ENCODE measurements around the gene ART5. TPM values are rescaled to one million over a fixed set of nuclear protein-coding genes. Genes with fewer than 3 reads are reported as not detected.

The ART5 gene
- total and polyA plus RNA-seq, 2 experiments from 2014 or later: 6.4 to 12.9 TPM

DNA sequence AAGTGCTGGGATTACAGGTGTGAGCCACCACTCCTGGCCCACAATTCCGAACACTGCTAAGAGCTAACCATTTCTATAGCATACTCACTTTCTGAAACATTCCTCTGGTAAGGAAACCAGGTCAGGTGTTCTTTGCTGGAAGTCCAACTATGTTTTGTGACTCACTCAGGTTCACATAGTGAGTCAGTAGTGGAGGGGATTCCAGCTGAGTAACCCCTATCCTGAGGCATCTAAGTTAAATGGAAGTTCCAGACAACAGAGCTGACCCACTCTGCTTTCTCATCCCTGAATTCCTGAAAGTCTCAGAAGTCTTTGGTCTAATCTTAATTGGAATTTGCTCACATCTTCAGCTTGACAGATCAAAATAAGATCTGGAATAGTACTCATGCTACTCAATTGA lies 32.4 kb upstream of the ART5 start:
- Mint-ChIP-seq H3K9me3 (no peaks in the 10 kb centered on the region), H3K4me3 (no peak overlapping the region), H3K4me1 (peaks cover 8% of the 10 kb centered on the region), H3K36me3 (ENCODE audit: low read depth) (peaks cover 74% of the 10 kb centered on the region), H3K27me3 (ENCODE audit: insufficient read depth, low read depth, poor library complexity) (no peaks in the 10 kb centered on the region), H3K27ac (no peak overlapping the region; the same call in 1 of the 2 replicates)
- Histone ChIP-seq H3K4me3 (no peak overlapping the region), H3K27me3 (ENCODE audit: insufficient read depth) (no peaks in the 10 kb centered on the region), H3K79me2 (replicated peaks; ENCODE audit: insufficient read depth) (no peaks in the 10 kb centered on the region), H3K4me1 (ENCODE audit: insufficient read depth) (no peaks in the 10 kb centered on the region), H2AFZ (no peak overlapping the region), H3K27ac (ENCODE audit: low read depth) (no peak overlapping the region), H3K9me2 (ENCODE audit: insufficient read depth) (no peaks in the 10 kb centered on the region), H4K20me1 (replicated peaks; ENCODE audit: insufficient read depth) (no peaks in the 10 kb centered on the region; the same call in 1 of the 2 replicates), H3F3A (replicated peaks; ENCODE audit: low read depth) (0 out of 2 replicates have a peak, but pooled peaks cover 1% of the 10 kb centered on the region), H3K4me2 (no peak overlapping the region), H3K36me3 (ENCODE audit: insufficient read depth) (peaks cover 41% of the 10 kb centered on the region)
- TF ChIP-seq, protein P1, sequence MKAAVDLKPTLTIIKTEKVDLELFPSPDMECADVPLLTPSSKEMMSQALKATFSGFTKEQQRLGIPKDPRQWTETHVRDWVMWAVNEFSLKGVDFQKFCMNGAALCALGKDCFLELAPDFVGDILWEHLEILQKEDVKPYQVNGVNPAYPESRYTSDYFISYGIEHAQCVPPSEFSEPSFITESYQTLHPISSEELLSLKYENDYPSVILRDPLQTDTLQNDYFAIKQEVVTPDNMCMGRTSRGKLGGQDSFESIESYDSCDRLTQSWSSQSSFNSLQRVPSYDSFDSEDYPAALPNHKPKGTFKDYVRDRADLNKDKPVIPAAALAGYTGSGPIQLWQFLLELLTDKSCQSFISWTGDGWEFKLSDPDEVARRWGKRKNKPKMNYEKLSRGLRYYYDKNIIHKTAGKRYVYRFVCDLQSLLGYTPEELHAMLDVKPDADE (IDR thresholded peaks at IDR 0.05): no peak
- TF ChIP-seq CREB1 (CRISPR knock-in tag; IDR thresholded peaks at IDR 0.05; ENCODE audit: low read depth) (no peak), ZNF331 (CRISPR knock-in tag; IDR thresholded peaks at IDR 0.05; ENCODE audit: low read depth) (no peak), JUNB (IDR thresholded peaks at IDR 0.05; ENCODE audit: unreplicated experiment) (no peak), NANOG (IDR thresholded peaks at IDR 0.05; ENCODE audit: borderline replicate concordance) (no peak), POLR2AphosphoS5 (IDR thresholded peaks at IDR 0.05; ENCODE audit: low read depth) (no peak), STAT1 (IDR thresholded peaks at IDR 0.05; ENCODE audit: unreplicated experiment) (no peak), EZH2phosphoT487 (IDR thresholded peaks at IDR 0.05; ENCODE audit: unreplicated experiment) (no peak), EZH2 (IDR thresholded peaks at IDR 0.05; ENCODE audit: low read depth, unreplicated experiment) (no peak), ZNF114 (CRISPR knock-in tag; IDR thresholded peaks at IDR 0.05) (no peak)
- TF ChIP-seq, protein P2, sequence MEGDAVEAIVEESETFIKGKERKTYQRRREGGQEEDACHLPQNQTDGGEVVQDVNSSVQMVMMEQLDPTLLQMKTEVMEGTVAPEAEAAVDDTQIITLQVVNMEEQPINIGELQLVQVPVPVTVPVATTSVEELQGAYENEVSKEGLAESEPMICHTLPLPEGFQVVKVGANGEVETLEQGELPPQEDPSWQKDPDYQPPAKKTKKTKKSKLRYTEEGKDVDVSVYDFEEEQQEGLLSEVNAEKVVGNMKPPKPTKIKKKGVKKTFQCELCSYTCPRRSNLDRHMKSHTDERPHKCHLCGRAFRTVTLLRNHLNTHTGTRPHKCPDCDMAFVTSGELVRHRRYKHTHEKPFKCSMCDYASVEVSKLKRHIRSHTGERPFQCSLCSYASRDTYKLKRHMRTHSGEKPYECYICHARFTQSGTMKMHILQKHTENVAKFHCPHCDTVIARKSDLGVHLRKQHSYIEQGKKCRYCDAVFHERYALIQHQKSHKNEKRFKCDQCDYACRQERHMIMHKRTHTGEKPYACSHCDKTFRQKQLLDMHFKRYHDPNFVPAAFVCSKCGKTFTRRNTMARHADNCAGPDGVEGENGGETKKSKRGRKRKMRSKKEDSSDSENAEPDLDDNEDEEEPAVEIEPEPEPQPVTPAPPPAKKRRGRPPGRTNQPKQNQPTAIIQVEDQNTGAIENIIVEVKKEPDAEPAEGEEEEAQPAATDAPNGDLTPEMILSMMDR (conservative IDR thresholded peaks at IDR 0.05; ENCODE audit: low read depth in 2 of 2): no peak
- TF ChIP-seq, protein P3, sequence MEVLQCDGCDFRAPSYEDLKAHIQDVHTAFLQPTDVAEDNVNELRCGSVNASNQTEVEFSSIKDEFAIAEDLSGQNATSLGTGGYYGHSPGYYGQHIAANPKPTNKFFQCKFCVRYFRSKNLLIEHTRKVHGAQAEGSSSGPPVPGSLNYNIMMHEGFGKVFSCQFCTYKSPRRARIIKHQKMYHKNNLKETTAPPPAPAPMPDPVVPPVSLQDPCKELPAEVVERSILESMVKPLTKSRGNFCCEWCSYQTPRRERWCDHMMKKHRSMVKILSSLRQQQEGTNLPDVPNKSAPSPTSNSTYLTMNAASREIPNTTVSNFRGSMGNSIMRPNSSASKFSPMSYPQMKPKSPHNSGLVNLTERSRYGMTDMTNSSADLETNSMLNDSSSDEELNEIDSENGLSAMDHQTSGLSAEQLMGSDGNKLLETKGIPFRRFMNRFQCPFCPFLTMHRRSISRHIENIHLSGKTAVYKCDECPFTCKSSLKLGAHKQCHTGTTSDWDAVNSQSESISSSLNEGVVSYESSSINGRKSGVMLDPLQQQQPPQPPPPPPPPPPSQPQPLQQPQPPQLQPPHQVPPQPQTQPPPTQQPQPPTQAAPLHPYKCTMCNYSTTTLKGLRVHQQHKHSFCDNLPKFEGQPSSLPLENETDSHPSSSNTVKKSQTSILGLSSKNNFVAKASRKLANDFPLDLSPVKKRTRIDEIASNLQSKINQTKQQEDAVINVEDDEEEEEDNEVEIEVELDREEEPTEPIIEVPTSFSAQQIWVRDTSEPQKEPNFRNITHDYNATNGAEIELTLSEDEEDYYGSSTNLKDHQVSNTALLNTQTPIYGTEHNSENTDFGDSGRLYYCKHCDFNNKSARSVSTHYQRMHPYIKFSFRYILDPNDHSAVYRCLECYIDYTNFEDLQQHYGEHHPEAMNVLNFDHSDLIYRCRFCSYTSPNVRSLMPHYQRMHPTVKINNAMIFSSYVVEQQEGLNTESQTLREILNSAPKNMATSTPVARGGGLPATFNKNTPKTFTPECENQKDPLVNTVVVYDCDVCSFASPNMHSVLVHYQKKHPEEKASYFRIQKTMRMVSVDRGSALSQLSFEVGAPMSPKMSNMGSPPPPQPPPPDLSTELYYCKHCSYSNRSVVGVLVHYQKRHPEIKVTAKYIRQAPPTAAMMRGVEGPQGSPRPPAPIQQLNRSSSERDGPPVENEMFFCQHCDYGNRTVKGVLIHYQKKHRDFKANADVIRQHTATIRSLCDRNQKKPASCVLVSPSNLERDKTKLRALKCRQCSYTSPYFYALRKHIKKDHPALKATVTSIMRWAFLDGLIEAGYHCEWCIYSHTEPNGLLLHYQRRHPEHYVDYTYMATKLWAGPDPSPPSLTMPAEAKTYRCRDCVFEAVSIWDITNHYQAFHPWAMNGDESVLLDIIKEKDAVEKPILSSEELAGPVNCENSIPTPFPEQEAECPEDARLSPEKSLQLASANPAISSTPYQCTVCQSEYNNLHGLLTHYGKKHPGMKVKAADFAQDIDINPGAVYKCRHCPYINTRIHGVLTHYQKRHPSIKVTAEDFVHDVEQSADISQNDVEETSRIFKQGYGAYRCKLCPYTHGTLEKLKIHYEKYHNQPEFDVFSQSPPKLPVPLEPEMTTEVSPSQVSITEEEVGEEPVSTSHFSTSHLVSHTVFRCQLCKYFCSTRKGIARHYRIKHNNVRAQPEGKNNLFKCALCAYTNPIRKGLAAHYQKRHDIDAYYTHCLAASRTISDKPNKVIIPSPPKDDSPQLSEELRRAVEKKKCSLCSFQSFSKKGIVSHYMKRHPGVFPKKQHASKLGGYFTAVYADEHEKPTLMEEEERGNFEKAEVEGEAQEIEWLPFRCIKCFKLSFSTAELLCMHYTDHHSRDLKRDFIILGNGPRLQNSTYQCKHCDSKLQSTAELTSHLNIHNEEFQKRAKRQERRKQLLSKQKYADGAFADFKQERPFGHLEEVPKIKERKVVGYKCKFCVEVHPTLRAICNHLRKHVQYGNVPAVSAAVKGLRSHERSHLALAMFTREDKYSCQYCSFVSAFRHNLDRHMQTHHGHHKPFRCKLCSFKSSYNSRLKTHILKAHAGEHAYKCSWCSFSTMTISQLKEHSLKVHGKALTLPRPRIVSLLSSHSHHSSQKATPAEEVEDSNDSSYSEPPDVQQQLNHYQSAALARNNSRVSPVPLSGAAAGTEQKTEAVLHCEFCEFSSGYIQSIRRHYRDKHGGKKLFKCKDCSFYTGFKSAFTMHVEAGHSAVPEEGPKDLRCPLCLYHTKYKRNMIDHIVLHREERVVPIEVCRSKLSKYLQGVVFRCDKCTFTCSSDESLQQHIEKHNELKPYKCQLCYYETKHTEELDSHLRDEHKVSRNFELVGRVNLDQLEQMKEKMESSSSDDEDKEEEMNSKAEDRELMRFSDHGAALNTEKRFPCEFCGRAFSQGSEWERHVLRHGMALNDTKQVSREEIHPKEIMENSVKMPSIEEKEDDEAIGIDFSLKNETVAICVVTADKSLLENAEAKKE (CRISPR knock-in tag; IDR thresholded peaks at IDR 0.05): no peak
- TF ChIP-seq, protein P4, sequence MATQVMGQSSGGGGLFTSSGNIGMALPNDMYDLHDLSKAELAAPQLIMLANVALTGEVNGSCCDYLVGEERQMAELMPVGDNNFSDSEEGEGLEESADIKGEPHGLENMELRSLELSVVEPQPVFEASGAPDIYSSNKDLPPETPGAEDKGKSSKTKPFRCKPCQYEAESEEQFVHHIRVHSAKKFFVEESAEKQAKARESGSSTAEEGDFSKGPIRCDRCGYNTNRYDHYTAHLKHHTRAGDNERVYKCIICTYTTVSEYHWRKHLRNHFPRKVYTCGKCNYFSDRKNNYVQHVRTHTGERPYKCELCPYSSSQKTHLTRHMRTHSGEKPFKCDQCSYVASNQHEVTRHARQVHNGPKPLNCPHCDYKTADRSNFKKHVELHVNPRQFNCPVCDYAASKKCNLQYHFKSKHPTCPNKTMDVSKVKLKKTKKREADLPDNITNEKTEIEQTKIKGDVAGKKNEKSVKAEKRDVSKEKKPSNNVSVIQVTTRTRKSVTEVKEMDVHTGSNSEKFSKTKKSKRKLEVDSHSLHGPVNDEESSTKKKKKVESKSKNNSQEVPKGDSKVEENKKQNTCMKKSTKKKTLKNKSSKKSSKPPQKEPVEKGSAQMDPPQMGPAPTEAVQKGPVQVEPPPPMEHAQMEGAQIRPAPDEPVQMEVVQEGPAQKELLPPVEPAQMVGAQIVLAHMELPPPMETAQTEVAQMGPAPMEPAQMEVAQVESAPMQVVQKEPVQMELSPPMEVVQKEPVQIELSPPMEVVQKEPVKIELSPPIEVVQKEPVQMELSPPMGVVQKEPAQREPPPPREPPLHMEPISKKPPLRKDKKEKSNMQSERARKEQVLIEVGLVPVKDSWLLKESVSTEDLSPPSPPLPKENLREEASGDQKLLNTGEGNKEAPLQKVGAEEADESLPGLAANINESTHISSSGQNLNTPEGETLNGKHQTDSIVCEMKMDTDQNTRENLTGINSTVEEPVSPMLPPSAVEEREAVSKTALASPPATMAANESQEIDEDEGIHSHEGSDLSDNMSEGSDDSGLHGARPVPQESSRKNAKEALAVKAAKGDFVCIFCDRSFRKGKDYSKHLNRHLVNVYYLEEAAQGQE (IDR thresholded peaks at IDR 0.05; ENCODE audit: unreplicated experiment): no peak
- DNase-seq (ENCODE audit: low spot score) (no peak), ATAC-seq (no peak)

All from GM23338 (cell line).